ENCODE data around the gene PRKD1.
"Not testable (repeated sequence)": the region's sequence is repeated elsewhere in the genome, so short reads cannot be mapped to it uniquely, and the experiment has no call there.

Gene PRKD1

GRCh38 chr14:29789475-29789874 lies 138.2 kb downstream of the PRKD1 start:
- DNase-seq: no peak

DNA sequence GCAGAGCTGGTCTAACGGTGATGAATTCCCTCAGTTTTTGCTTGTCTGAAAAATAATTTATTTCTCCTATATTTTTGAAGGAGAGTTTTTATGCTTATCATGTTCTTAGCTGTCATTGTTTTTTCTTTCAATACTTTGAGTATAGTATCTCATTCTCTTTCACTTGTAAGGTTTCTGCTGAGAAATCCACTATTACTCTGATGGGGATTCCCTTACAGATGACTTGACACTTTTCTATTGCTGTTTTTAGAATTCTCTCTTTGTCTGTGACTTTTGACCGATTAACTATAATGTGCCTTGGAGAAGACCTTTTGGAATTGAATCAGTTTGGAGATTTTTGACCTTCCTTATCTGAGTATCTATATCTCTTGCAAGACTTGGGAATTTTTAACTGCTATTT lies 139.6 kb downstream of the PRKD1 start:
- no peak for DNase-seq

GRCh38 chr14:29783556-29783955 lies 144.1 kb downstream of the PRKD1 start:
- no peak for DNase-seq

- no peak for DNase-seq
Measured at GRCh38 chr14:29782041-29782440, 145.6 kb downstream of the PRKD1 start.

GRCh38 chr14:29777142-29777541 lies 150.5 kb downstream of the PRKD1 start:
- not testable (repeated sequence) for DNase-seq

DNA sequence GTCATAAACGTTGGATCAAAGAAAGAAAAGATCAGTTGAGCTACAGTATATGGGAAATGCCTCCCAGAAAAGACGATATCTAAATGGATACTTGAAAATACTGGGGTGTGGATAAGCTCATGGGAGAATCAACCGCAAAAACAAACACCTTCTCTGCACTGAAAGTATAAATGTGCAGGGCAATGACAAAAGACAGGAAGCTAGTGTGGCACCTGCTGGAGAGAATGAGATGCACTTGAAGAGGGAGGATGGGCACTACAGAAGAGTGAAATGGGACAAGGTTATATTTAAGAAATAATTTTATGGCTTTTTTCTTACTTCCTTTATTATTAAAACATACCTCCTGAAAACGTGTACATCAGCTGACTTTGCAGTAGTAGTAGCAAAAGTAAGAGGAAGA lies 153.7 kb downstream of the PRKD1 start:
- no peak for DNase-seq

DNA sequence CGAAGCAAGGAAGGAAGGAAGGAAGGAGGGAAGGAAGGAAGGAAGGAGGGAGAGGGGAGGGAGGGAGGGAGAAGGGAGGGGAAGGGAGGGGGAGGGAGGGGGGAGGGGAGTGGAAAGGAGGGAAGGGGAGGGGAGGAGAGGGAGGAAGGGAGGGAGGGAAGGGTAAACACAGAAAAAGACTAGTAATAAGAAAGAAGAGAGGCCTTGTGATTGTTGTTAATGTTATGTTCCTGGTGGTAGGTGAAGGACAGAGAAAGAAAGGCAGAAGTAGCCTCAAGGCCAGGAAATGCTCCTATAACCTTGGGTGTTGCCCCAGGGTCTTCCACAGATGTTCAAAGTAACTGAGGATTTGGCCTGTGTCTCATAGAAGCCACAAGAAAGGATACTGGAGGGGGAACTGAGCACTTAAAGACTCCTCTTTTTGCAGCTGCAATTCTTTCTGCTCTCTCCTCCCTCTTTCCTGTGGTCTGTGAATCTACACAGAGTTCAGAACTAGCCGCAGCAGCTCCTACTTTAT lies 164.2 kb downstream of the PRKD1 start:
- DNase-seq: no peak

DNA sequence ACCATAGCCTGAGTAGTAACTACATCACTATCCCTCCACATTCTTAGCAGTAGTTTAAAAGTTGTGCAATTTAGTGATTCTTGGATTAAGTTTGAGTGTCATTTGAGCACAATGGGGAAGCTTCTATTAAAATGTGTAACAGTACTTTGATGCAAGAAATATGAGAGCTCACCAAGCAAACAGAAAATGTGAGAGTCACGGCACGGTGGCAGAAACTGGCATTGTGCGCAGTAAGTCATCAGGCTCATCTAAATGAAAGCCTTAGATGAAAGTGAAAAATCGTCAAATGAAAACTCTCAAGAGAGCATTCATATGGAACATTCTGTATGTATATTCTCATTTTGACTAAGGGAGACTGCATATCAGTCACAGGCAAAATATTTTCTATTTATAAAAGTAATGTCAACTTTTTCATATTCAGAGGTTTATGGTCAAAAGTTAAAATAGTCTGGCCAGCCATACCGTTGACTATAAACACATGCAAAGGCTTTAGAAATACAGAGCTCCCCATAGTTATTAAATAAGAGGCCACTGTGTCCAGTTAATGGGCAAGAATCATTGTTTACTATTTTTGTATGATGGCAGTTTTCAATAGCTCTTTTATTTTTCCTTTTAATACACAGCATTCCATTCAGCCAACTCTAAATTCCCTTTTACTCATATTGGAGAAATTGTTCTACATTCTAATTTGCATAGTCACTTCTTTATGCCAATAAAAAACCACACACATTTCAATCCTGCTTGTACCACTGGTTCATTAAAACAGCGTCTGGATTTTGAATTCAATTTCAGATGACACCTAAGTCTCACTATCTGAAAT lies 167.9 kb downstream of the PRKD1 start:
- no peak for DNase-seq

DNA sequence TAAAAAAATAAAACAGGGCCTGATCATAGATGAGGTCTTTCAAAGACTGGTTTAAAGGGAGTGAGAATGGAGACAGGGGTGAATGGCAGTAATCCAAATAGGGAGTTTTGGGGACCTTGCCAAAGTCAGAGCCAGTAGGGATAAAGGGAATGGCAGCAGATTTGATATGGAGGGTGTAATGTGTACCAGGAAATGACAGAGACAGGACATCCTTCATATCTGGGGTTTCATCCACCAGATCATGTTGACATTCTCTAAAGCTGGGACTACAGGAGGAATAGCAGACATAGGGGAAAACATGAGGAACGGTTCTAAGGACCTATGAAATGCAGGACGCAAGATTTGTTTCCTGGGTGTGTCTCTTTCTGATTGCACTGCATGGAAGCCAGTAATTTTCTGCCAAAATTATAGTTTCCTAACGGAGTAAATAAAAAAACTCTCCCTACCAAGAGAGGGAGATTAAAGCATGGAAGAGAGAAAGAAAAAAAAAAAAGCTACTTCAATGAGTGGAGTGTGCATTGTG lies 169.9 kb downstream of the PRKD1 start:
- DNase-seq: no peak

DNA sequence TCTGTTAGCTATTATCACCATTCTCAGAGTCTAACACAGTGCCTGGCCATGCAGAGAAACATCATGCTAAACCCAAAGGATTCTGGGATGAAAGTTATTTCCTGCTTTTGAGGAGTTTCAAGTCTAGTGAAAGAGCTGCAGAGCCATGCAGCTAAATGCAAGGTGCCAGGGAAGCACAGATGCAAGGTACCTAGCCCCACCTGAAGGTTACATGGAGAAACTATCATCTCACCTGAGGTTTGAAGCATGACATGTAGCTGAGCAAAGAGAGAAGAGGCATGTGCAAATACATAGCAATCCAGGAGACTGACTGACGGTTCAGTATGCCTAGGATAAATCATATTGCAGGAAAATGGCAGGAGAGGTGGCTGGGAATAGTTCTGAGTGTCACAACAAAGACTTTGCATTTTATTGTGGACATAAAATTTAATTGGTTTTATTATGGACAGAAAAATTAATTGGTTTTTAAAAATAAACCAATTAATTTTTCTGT lies 170.4 kb downstream of the PRKD1 start:
- DNase-seq: no peak

GRCh38 chr14:29756019-29756385 lies 171.6 kb downstream of the PRKD1 start:
- DNase-seq: no peak

- no peak for DNase-seq
Measured at GRCh38 chr14:29755311-29756018, 172.2 kb downstream of the PRKD1 start.

GRCh38 chr14:29754134-29754533 lies 173.5 kb downstream of the PRKD1 start:
- DNase-seq: no peak

DNA sequence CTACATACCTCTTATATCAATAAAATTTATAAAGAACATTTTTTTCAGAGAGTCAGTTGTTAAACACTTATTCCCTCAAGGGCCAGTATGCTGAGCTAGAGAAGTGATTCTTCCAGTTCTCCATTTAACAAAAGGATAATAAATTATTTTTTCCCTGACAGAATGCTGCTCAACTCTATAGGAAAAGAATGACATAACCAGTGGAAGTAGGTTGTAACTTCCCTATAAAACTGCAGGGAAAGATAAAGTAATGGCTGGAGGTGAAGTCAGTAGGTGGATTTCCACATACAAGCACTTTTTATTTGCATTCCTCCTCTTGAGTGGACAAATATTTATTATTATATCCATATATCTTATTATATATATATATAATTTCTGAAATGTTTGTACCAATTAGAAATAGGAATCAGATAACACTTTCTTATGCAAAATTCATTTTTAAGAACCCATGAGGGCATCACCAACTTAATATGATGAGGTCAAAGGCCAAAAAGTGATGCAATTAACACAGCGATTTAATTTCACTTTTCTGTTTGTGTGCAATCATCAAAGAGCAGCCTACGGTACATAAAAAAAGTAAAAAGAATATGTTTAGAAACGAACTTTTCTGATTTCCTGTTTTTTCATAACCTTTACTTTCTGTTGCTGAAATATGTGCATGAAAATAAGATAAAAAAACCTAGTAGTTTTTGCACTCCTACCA lies 175.3 kb downstream of the PRKD1 start:
- no peak for DNase-seq

- DNase-seq: no peak
Measured at GRCh38 chr14:29749829-29750228, 177.8 kb downstream of the PRKD1 start.

- DNase-seq: no peak
Measured at GRCh38 chr14:29749327-29749726, 178.3 kb downstream of the PRKD1 start.

- DNase-seq: no peak
Measured at GRCh38 chr14:29745863-29746262, 181.8 kb downstream of the PRKD1 start.

DNA sequence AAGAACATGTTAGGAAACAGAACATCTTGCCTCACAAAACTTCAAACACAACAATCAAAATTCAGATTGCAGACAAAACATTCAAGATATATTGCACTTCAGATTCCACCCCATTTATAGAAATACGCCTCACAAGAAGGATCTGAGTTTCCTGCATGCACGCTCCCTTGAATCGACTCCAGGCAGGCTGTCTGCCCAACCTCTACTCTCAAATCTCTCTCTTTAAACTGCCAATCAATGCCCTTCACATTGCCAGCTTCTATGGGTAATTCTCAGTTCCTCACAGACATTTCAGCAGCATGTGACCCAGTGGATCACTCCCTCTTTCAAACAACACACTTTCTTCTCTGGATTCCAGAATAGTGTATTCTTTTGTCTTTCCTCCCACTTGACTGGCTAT lies 184.1 kb downstream of the PRKD1 start:
- no peak for DNase-seq

- DNase-seq: no peak
Measured at GRCh38 chr14:29741909-29742401, 185.7 kb downstream of the PRKD1 start.

DNA sequence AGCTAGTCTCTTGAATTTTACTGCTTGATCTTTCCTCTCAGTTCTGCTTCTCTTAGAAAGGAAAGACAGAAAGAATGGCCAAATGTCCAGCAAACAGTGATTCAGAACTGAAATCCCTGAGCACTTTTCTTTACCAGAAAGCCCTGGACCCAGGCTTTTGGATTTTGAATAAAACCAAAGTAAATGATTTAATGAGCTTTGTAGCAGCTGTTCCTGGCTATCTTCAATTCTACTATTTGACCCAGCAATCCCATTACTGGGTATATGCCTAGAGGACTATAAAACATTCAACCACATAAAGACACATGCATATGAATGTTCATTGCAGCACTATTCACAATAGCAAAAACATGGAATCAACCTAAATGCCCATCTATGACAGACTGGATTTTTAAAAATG lies 187.2 kb downstream of the PRKD1 start:
- no peak for DNase-seq

DNA sequence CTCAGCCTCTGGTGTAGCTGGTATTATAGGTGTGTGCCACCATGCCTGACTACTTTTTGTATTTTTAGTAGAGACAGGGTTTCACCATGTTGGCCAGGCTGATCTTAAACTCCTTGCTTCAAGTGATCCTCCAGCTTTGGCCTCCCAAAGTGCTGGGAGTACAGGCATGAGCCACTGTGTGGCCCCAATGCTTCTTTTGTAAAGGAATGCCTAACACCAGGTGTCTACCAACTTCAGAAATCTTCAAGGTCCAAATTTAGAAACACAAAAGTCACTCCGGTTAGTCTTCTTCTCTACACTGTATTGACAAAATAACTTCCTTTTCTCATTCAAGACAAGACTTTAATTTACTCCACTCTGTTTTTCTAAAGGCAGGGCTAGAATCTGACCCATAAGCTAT lies 188.7 kb downstream of the PRKD1 start:
- DNase-seq: no peak

DNA sequence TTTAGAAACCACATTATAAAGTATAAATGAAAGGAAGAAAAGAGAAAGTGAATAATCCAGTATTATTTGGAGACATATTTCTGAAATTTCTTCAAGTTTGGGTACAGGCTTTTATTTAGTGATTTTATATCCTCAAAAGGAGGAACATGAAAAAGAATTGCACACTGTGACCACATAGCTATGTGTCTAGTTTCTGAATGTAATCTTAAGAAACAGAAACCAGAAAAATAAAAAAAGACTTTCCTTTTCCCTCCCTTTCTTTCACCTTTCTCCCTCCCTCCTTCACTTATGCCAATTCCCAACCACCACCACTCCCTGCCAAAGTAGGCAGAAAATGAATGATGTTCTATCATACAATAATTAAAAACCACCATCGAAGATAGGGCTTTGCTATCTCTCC lies 189.6 kb downstream of the PRKD1 start:
- DNase-seq: no peak

DNA sequence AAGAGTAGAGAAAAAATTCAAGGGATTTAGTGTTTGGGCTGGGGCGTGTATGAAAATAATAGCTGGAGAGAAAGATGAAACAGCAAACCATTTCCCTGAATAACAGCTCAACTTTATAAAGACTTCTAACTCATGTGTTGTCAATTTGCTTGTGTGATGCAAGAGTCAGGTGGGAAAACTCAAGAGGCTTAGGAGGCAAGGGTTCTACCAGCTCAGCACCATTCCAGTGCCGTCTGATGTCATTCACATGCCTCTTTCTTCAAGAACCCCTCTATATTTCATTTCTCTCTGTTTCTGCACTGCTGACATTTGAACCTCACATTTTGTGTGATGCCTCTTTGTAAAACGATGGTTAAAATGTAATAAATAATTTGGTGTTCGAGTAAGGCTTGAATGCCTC lies 192.2 kb downstream of the PRKD1 start:
- no peak for DNase-seq

Data from stimulated activated CD4-positive, alpha-beta T cell treated with anti-CD3 and anti-CD28 coated beads, Interleukin-4, amount 100 ng/mL, for 1 hour (primary cell).